ENCODE results near the gene GRAMD1A.

DNA sequence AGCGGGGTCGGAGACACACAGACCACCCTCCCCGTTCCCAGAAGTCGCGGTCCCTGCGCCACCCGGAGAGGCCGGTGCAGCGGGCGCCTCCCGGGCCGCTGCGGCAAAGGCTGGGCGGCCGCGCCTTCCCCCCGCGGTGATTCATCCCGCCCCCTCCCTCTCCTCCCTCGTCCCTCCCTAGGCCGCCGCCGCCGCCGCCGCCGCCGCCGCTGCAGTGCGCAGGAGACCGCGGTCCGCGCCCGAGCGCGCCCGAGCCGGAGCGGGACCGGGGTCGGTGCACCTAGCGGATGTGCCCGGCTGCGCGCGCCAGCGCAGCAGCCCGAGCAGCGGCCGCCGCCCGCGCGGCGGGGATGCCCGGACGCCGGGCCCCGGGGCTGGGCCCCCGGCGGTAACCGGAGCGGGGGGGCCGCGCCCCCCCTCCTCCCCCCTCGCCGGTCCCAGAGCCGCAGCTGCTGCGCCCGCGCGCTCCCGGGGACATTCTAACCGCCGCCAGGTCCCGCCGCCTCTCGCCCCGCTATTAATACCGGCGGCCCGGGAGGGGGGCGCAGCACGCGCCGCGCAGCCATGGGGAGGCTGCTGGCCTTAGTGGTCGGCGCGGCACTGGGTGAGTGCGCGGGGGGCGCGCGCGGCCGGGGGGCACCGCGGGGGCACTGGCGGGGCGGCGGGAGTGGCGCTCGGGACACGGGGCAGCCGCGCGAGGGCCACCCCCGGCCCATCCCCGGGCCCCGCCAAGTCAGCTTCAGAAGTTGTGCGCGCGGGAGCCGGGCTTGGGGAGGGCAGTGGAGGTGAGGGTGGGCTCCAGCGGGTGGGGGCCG, 30.3 kb downstream of the GRAMD1A start, which contains the start of gene SCN1B:
- TF ChIP-seq, protein P1, sequence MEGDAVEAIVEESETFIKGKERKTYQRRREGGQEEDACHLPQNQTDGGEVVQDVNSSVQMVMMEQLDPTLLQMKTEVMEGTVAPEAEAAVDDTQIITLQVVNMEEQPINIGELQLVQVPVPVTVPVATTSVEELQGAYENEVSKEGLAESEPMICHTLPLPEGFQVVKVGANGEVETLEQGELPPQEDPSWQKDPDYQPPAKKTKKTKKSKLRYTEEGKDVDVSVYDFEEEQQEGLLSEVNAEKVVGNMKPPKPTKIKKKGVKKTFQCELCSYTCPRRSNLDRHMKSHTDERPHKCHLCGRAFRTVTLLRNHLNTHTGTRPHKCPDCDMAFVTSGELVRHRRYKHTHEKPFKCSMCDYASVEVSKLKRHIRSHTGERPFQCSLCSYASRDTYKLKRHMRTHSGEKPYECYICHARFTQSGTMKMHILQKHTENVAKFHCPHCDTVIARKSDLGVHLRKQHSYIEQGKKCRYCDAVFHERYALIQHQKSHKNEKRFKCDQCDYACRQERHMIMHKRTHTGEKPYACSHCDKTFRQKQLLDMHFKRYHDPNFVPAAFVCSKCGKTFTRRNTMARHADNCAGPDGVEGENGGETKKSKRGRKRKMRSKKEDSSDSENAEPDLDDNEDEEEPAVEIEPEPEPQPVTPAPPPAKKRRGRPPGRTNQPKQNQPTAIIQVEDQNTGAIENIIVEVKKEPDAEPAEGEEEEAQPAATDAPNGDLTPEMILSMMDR (IDR thresholded peaks at IDR 0.05): peak in 1 of 3 donors; percentile 16
- no peak for TF ChIP-seq POLR2AphosphoS5 (IDR thresholded peaks at IDR 0.05)

Measured in breast epithelium (tissue), 3 donors.